ENCODE results near the gene TRIM47.

Gene TRIM47

GRCh38 chr17:75904749-75905521 is 26.6 kb upstream of the TRIM47 start, which contains the start of gene MRPL38:
MRPL38 (minus strand) TSS chr17:75904884; CDS start chr17:75904875, 9 bp downstream.
- Histone ChIP-seq H3K23ac (ENCODE audit: low read length) (no peak within 1 kb of the TSS), H4K8ac (ENCODE audit: low read depth, low read length) (no peak within 1 kb of the TSS), H3K27me3 (ENCODE audit: insufficient read depth, low read length, poor library complexity) (no peaks in the 10 kb centered on the region), H2BK15ac (replicated peaks; ENCODE audit: low read depth) (no peak within 1 kb of the TSS), H3K4me2 (ENCODE audit: low read length) (peak within 1 kb of the TSS; percentile 89), H3K4me3 (ENCODE audit: low read length) (peak within 1 kb of the TSS; percentile 95), H3K4me1 (ENCODE audit: control insufficient read depth, low read depth, low read length) (no peaks in the 10 kb centered on the region), H3K79me1 (ENCODE audit: low read length) (peaks cover 2% of the 10 kb centered on the region), H2AK5ac (ENCODE audit: low read length) (no peak within 1 kb of the TSS), H3K79me2 (ENCODE audit: control insufficient read depth, insufficient read depth, low read length) (peaks cover 5% of the 10 kb centered on the region), H3K27ac (ENCODE audit: low read depth, low read length) (peak within 1 kb of the TSS; percentile 77), H3K18ac (ENCODE audit: low read length) (peak within 1 kb of the TSS; percentile 65), H3K36me3 (ENCODE audit: control insufficient read depth, insufficient read depth, low read length) (peaks cover 9% of the 10 kb centered on the region), H3K56ac (ENCODE audit: low read length) (peak within 1 kb of the TSS; percentile 98), H2BK120ac (ENCODE audit: low read depth, low read length) (no peak within 1 kb of the TSS), H3K4ac (ENCODE audit: low read depth, low read length) (peak within 1 kb of the TSS; percentile 64), H3K9ac (ENCODE audit: low read length) (peak within 1 kb of the TSS; percentile 83), H4K5ac (ENCODE audit: low read length) (no peak within 1 kb of the TSS), H2BK5ac (ENCODE audit: low read length) (no peak within 1 kb of the TSS)
- DNase-seq, result peak; percentile 98
- WGBS (ENCODE audit: extremely low coverage, insufficient coverage, low lambda C conversion rate), result no CpG with 5 or more reads among the region's 69 CpGs

GRCh38 chr17:75902406-75902805 is 24.0 kb upstream of the TRIM47 start:
- H4K5ac ChIP-seq (ENCODE audit: low read length), result no peak overlapping the region
- no peaks in the 10 kb centered on the region for H3K4me1 ChIP-seq (ENCODE audit: control insufficient read depth, low read depth, low read length)
- no peak for DNase-seq
- no peak overlapping the region for H2BK120ac ChIP-seq (ENCODE audit: low read depth, low read length)
- WGBS (ENCODE audit: extremely low coverage, insufficient coverage, low lambda C conversion rate), result no CpG with 5 or more reads among the region's 6 CpGs
- H3K36me3 ChIP-seq (ENCODE audit: control insufficient read depth, insufficient read depth, low read length), result peaks cover 12% of the 10 kb centered on the region
- H3K18ac ChIP-seq (ENCODE audit: low read length), result no peak overlapping the region
- H3K27ac ChIP-seq (ENCODE audit: low read depth, low read length), result no peak overlapping the region
- H3K4ac ChIP-seq (ENCODE audit: low read depth, low read length), result no peak overlapping the region
- peaks cover 2% of the 10 kb centered on the region for H3K79me1 ChIP-seq (ENCODE audit: low read length)
- no peak overlapping the region for H3K56ac ChIP-seq (ENCODE audit: low read length)
- H3K4me2 ChIP-seq (ENCODE audit: low read length), result no peak overlapping the region
- peaks cover 5% of the 10 kb centered on the region for H3K79me2 ChIP-seq (ENCODE audit: control insufficient read depth, insufficient read depth, low read length)
- H3K27me3 ChIP-seq (ENCODE audit: insufficient read depth, low read length, poor library complexity), result no peaks in the 10 kb centered on the region
- no peak overlapping the region for H3K9ac ChIP-seq (ENCODE audit: low read length)
- no peak overlapping the region for H2AK5ac ChIP-seq (ENCODE audit: low read length)
- no peak overlapping the region for H3K23ac ChIP-seq (ENCODE audit: low read length)
- no peak overlapping the region for H3K4me3 ChIP-seq (ENCODE audit: low read length)
- no peak overlapping the region for H2BK5ac ChIP-seq (ENCODE audit: low read length)
- H4K8ac ChIP-seq (ENCODE audit: low read depth, low read length), result no peak overlapping the region
- H2BK15ac ChIP-seq (replicated peaks; ENCODE audit: low read depth), result no peak overlapping the region

GRCh38 chr17:75901727-75902126 is 23.3 kb upstream of the TRIM47 start:
- no peak overlapping the region for H4K5ac ChIP-seq (ENCODE audit: low read length)
- no peak overlapping the region for H3K4me3 ChIP-seq (ENCODE audit: low read length)
- H2BK15ac ChIP-seq (replicated peaks; ENCODE audit: low read depth), result no peak overlapping the region
- no peak overlapping the region for H2AK5ac ChIP-seq (ENCODE audit: low read length)
- no peak overlapping the region for H3K56ac ChIP-seq (ENCODE audit: low read length)
- no peak overlapping the region for H3K27ac ChIP-seq (ENCODE audit: low read depth, low read length)
- no CpG with 5 or more reads among the region's 18 CpGs for WGBS (ENCODE audit: extremely low coverage, insufficient coverage, low lambda C conversion rate)
- no peak overlapping the region for H3K18ac ChIP-seq (ENCODE audit: low read length)
- H3K27me3 ChIP-seq (ENCODE audit: insufficient read depth, low read length, poor library complexity), result no peaks in the 10 kb centered on the region
- H3K79me2 ChIP-seq (ENCODE audit: control insufficient read depth, insufficient read depth, low read length), result peaks cover 5% of the 10 kb centered on the region
- DNase-seq, result no peak
- peaks cover 12% of the 10 kb centered on the region for H3K36me3 ChIP-seq (ENCODE audit: control insufficient read depth, insufficient read depth, low read length)
- H3K79me1 ChIP-seq (ENCODE audit: low read length), result peaks cover 2% of the 10 kb centered on the region
- no peak overlapping the region for H3K23ac ChIP-seq (ENCODE audit: low read length)
- H3K4me2 ChIP-seq (ENCODE audit: low read length), result no peak overlapping the region
- no peak overlapping the region for H3K9ac ChIP-seq (ENCODE audit: low read length)
- no peak overlapping the region for H2BK5ac ChIP-seq (ENCODE audit: low read length)
- no peaks in the 10 kb centered on the region for H3K4me1 ChIP-seq (ENCODE audit: control insufficient read depth, low read depth, low read length)
- no peak overlapping the region for H2BK120ac ChIP-seq (ENCODE audit: low read depth, low read length)
- no peak overlapping the region for H4K8ac ChIP-seq (ENCODE audit: low read depth, low read length)
- no peak overlapping the region for H3K4ac ChIP-seq (ENCODE audit: low read depth, low read length)

- no peak for DNase-seq
- H3K27me3 ChIP-seq (ENCODE audit: insufficient read depth, low read length, poor library complexity), result no peaks in the 10 kb centered on the region
- H3K18ac ChIP-seq (ENCODE audit: low read length), result no peak overlapping the region
- no peak overlapping the region for H2AK5ac ChIP-seq (ENCODE audit: low read length)
- H3K4me1 ChIP-seq (ENCODE audit: control insufficient read depth, low read depth, low read length), result no peaks in the 10 kb centered on the region
- H3K9ac ChIP-seq (ENCODE audit: low read length), result no peak overlapping the region
- no peak overlapping the region for H2BK15ac ChIP-seq (replicated peaks; ENCODE audit: low read depth)
- no peak overlapping the region for H3K4me3 ChIP-seq (ENCODE audit: low read length)
- H3K4me2 ChIP-seq (ENCODE audit: low read length), result no peak overlapping the region
- H2BK120ac ChIP-seq (ENCODE audit: low read depth, low read length), result no peak overlapping the region
- no peak overlapping the region for H4K5ac ChIP-seq (ENCODE audit: low read length)
- H2BK5ac ChIP-seq (ENCODE audit: low read length), result no peak overlapping the region
- peaks cover 5% of the 10 kb centered on the region for H3K79me2 ChIP-seq (ENCODE audit: control insufficient read depth, insufficient read depth, low read length)
- H3K36me3 ChIP-seq (ENCODE audit: control insufficient read depth, insufficient read depth, low read length), result peaks cover 12% of the 10 kb centered on the region
- H3K23ac ChIP-seq (ENCODE audit: low read length), result no peak overlapping the region
- no peak overlapping the region for H4K8ac ChIP-seq (ENCODE audit: low read depth, low read length)
- H3K4ac ChIP-seq (ENCODE audit: low read depth, low read length), result no peak overlapping the region
- WGBS (ENCODE audit: extremely low coverage, insufficient coverage, low lambda C conversion rate), result no CpG with 5 or more reads among the region's 13 CpGs
- H3K27ac ChIP-seq (ENCODE audit: low read depth, low read length), result no peak overlapping the region
- H3K79me1 ChIP-seq (ENCODE audit: low read length), result peaks cover 2% of the 10 kb centered on the region
- H3K56ac ChIP-seq (ENCODE audit: low read length), result no peak overlapping the region
Measured at GRCh38 chr17:75900691-75901533, 22.5 kb upstream of the TRIM47 start.

GRCh38 chr17:75899767-75900468 is 21.5 kb upstream of the TRIM47 start:
- Histone ChIP-seq H3K18ac (ENCODE audit: low read length) (no peak overlapping the region), H3K4me2 (ENCODE audit: low read length) (no peak overlapping the region), H3K27me3 (ENCODE audit: insufficient read depth, low read length, poor library complexity) (no peaks in the 10 kb centered on the region), H3K23ac (ENCODE audit: low read length) (no peak overlapping the region), H3K4ac (ENCODE audit: low read depth, low read length) (no peak overlapping the region), H2AK5ac (ENCODE audit: low read length) (no peak overlapping the region), H3K27ac (ENCODE audit: low read depth, low read length) (no peak overlapping the region), H4K5ac (ENCODE audit: low read length) (no peak overlapping the region), H3K56ac (ENCODE audit: low read length) (no peak overlapping the region), H3K79me1 (ENCODE audit: low read length) (peaks cover 6% of the 10 kb centered on the region), H3K4me3 (ENCODE audit: low read length) (no peak overlapping the region), H2BK15ac (replicated peaks; ENCODE audit: low read depth) (no peak overlapping the region), H2BK120ac (ENCODE audit: low read depth, low read length) (no peak overlapping the region), H2BK5ac (ENCODE audit: low read length) (no peak overlapping the region), H4K8ac (ENCODE audit: low read depth, low read length) (no peak overlapping the region), H3K9ac (ENCODE audit: low read length) (no peak overlapping the region), H3K79me2 (ENCODE audit: control insufficient read depth, insufficient read depth, low read length) (peaks cover 13% of the 10 kb centered on the region), H3K4me1 (ENCODE audit: control insufficient read depth, low read depth, low read length) (peaks cover 4% of the 10 kb centered on the region), H3K36me3 (ENCODE audit: control insufficient read depth, insufficient read depth, low read length) (peaks cover 12% of the 10 kb centered on the region)
- DNase-seq, result no peak
- no CpG with 5 or more reads among the region's 23 CpGs for WGBS (ENCODE audit: extremely low coverage, insufficient coverage, low lambda C conversion rate)
